Measurements from ENCODE around the gene NEK7.

NEK7 gene

DNA sequence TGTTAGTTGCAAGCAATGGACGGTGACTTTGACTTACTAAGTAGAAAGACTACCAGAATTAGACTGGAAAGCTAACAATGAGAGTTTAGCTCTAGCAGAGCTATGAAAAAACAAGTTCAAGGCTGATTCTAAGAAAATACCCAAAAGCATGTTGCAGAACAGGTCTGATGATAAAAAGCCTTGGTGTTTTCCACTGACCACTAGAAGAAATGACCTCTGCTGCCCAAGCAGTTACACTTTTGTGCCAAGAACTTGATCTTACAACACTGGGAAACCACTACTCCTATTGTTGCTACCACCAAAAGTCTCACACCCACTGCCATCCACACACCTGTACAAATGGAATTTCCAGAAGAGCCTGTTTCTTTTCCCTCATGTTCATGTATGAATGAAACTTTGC, 21.4 kb upstream of the NEK7 start:
- in situ Hi-C loops (cut with HindIII; ENCODE audit: low sequenced_read_pairs), result no loop called here
- no peak for DNase-seq (ENCODE audit: low read depth, low spot score)
- H3K4me3 ChIP-seq (ENCODE audit: low read depth, low read length), result no peak overlapping the region
- TF ChIP-seq, protein P1, sequence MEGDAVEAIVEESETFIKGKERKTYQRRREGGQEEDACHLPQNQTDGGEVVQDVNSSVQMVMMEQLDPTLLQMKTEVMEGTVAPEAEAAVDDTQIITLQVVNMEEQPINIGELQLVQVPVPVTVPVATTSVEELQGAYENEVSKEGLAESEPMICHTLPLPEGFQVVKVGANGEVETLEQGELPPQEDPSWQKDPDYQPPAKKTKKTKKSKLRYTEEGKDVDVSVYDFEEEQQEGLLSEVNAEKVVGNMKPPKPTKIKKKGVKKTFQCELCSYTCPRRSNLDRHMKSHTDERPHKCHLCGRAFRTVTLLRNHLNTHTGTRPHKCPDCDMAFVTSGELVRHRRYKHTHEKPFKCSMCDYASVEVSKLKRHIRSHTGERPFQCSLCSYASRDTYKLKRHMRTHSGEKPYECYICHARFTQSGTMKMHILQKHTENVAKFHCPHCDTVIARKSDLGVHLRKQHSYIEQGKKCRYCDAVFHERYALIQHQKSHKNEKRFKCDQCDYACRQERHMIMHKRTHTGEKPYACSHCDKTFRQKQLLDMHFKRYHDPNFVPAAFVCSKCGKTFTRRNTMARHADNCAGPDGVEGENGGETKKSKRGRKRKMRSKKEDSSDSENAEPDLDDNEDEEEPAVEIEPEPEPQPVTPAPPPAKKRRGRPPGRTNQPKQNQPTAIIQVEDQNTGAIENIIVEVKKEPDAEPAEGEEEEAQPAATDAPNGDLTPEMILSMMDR (IDR thresholded peaks at IDR 0.05; ENCODE audit: low read depth, low read length), result no peak

DNA sequence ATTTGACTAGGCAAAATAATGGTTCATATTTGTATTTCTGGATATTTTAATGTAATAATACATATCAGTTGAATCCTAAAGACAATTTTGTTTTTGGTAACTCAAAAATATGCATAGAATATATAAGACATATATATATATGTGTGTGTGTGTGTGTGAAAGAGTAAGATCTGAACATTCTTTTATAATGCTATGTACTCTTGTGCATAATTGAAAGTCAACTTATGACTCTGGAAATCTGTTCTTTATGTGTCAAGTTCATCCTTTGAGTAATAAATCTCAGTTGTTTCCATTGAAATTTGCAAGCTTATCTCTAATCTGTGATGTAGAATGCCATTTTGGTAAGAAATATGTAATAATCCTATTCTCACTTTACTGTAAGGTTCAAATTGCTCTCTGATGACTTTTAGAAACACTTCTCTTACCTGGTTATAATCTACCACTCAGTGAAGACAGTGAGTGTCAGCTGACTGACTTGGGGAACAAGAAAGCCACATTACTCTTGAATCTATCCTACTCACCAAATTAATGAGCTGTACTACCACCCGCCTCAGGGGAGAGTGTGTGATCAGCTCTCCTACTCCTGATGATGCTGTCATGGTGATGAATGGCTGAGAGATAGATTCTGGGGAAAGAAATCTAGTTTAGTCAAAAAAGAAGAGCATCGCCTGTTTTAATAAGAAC, 15.0 kb upstream of the NEK7 start:
- in situ Hi-C loops (cut with HindIII; ENCODE audit: low sequenced_read_pairs), result no loop called here
- H3K4me3 ChIP-seq (ENCODE audit: low read depth, low read length), result no peak overlapping the region
- no peak for DNase-seq (ENCODE audit: low read depth, low spot score)
- TF ChIP-seq, protein P1 (IDR thresholded peaks at IDR 0.05; ENCODE audit: low read depth, low read length), result no peak

DNA sequence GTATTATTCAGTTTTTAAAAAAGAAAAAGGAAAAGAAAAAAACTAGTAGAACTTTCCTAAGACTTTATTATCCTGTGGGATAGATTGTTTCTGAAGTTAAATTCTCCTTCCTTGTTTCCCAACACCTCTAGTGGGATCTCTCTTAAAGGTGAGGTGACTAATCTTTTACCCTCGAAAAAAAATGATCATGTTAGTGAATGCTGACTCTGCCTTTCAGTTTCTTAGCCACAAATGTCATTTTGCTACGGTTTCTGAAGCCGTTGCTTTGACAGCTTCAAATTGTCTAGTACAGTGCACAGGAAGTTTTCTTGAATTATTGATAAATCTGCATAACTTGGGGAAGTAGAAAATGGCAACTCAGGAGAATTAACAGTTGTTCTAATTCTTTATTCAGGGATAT, 13.0 kb upstream of the NEK7 start:
- in situ Hi-C loops (cut with HindIII; ENCODE audit: low sequenced_read_pairs), result no loop called here
- no peak overlapping the region for H3K4me3 ChIP-seq (ENCODE audit: low read depth, low read length)
- DNase-seq (ENCODE audit: low read depth, low spot score), result no peak
- TF ChIP-seq, protein P1 (IDR thresholded peaks at IDR 0.05; ENCODE audit: low read depth, low read length), result no peak

DNA sequence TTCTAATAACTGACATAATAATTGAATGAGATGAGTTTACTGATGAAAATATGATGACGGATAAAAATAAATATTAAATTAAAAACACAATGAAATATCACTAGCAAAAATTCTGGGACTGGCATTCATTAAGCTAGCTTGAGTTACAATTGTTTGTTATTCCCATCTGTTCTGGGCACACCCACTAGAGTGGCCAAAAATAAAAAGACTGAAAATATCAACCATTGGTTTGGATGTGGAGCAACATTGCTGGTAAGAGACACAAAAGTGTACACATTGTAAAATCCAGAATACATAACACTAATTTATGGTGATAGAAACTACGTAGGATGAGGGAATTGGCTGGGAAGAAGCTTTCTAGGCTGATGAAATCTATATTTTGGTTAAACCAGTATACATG, 9.6 kb upstream of the NEK7 start:
- DNase-seq (ENCODE audit: low read depth, low spot score), result no peak
- TF ChIP-seq, protein P1 (IDR thresholded peaks at IDR 0.05; ENCODE audit: low read depth, low read length), result no peak
- in situ Hi-C loops (cut with HindIII; ENCODE audit: low sequenced_read_pairs), result no loop called here
- H3K4me3 ChIP-seq (ENCODE audit: low read depth, low read length), result no peak overlapping the region

DNA sequence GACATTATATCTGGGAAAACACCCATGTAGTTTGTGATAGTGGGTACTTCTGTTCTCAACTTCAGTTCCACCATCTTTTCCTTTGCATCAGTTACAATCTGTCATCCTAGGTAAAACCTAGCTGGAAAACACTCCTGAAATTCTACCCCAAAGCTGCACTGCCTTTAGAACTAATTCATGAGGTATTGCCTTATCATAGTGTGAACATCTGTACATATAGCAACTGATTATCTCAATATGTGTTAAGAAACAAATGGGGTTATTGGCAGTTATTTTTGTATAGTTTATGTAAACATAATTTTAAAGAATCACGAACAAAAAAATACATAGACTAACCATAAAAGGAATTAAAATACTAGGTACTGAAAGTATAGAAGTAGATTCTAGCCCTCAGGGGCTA, 6.4 kb upstream of the NEK7 start:
- in situ Hi-C loops (cut with HindIII; ENCODE audit: low sequenced_read_pairs), result no loop called here
- TF ChIP-seq, protein P1 (IDR thresholded peaks at IDR 0.05; ENCODE audit: low read depth, low read length), result no peak

DNA sequence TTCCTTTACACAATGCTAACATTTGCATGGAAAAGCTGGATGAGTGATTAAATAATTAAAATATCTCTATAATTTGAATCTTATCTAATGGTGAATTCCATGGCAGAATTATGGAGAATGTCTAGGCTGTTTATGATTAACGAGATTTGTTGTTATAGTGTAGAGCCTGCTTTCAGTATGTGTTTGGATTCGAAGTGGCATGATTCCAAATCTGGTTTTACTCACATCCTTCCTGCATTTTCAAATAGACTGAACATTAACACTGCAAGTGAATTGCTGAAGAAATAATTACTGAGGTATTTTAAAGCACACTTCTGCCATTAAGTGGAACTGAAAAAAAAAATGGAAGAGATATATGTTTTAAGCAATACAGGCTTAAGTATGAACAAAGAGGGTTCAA, 5.1 kb upstream of the NEK7 start:
- no peak for DNase-seq (ENCODE audit: low read depth, low spot score)
- no peak overlapping the region for H3K4me3 ChIP-seq (ENCODE audit: low read depth, low read length)
- TF ChIP-seq, protein P1 (IDR thresholded peaks at IDR 0.05; ENCODE audit: low read depth, low read length), result no peak
- in situ Hi-C loops (cut with HindIII; ENCODE audit: low sequenced_read_pairs), result no loop called here

More for the DNA sequence above, 6.4 kb upstream of the NEK7 start:
- DNase-seq (ENCODE audit: low read depth, low spot score), result no peak
- no peak overlapping the region for H3K4me3 ChIP-seq (ENCODE audit: low read depth, low read length)

All from astrocyte of the spinal cord (primary cell).